ENCODE results near the gene CAPZB. TPM values are rescaled to one million over a fixed set of nuclear protein-coding genes. Genes with fewer than 3 reads are reported as not detected.

The CAPZB gene
- total and polyA plus RNA-seq, 2 experiments from 2014 or later: 229 to 494 TPM

DNA sequence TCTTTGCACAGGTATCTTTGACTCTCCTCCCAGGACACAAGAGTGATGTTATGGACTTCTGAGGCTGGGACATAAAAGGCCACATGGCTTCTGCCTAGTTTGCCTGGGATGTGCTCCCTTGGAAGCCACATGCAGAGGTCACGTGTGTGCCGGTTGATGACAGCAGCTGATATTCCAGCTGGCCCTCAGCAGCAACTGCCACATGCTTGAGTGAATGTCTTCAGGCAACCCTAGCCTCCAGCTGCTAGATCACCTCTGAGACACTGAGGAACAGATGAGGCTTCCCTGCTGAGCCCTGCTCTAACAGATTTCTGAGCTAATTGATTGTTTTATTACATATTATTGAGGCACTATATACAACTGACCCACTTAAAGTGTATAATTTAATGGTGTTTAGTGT is 185.1 kb downstream of the CAPZB start:
- no peaks in the 10 kb centered on the region for H3K4me1 ChIP-seq (ENCODE audit: insufficient read depth)
- H3K36me3 ChIP-seq (ENCODE audit: low read depth): peaks cover 19% of the 10 kb centered on the region; the same call in 1 of the 2 replicates
- H3K27ac ChIP-seq: no peak overlapping the region
- DNase-seq: no peak
- H3K9me2 ChIP-seq (ENCODE audit: insufficient read depth): no peaks in the 10 kb centered on the region
- no peaks in the 10 kb centered on the region for H3K27me3 ChIP-seq (replicated peaks; ENCODE audit: insufficient read depth)
- H3K9ac ChIP-seq: no peak overlapping the region
- 50 to 64% methylated on average over 2 of the region's 2 CpGs for WGBS, 2 experiments (ENCODE audit: low coverage in 1 of 2, low lambda C conversion rate in 2 of 2, missing lambda C conversion rate in 2 of 2)
- TF ChIP-seq EZH2 (IDR thresholded peaks at IDR 0.05; ENCODE audit: insufficient read depth, poor library complexity, severe bottlenecking): no peak
- TF ChIP-seq EZH2phosphoT487 (IDR thresholded peaks at IDR 0.05; ENCODE audit: insufficient read depth, low read depth): no peak
- H3K4me2 ChIP-seq (ENCODE audit: unreplicated experiment): no peak overlapping the region
- no peak overlapping the region for H3K4me3 ChIP-seq
- H3K9me3 ChIP-seq (ENCODE audit: low read depth): no peaks in the 10 kb centered on the region
- in situ Hi-C loops (cut with MboI): no loop called here
- H2AFZ ChIP-seq: no peak overlapping the region
- no peaks in the 10 kb centered on the region for H4K20me1 ChIP-seq (ENCODE audit: insufficient read depth)
- no peaks in the 10 kb centered on the region for H3F3A ChIP-seq (ENCODE audit: insufficient read depth)
- no peaks in the 10 kb centered on the region for H3K79me2 ChIP-seq (ENCODE audit: insufficient read depth)

DNA sequence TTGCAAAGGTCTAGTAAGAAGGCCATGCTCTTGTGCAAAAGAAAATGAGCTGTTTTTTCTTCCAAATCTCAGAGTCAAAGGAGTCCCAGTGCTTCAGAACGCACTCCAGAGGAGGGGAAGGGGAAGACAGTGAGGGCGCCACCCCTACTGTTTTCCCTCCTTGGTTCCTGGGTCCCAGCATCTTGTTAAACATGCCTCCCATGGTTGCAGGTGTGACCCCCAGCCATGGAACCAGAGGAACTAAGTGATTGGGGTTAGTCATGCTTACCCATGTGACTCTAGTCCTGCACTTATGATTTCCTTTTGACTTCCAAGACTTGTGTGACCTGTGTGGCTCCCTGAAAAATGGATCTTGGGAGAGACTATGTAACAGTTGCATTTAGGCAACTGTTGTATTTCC is 190.7 kb downstream of the CAPZB start:
- H3K4me3 ChIP-seq: no peak overlapping the region
- H3K36me3 ChIP-seq (ENCODE audit: low read depth): no peaks in the 10 kb centered on the region
- no peak for DNase-seq
- no peaks in the 10 kb centered on the region for H4K20me1 ChIP-seq (ENCODE audit: insufficient read depth)
- 85 to 96% methylated on average over 2 of the region's 2 CpGs for WGBS, 2 experiments (ENCODE audit: low coverage in 1 of 2, low lambda C conversion rate in 2 of 2, missing lambda C conversion rate in 2 of 2)
- H3K9me2 ChIP-seq (ENCODE audit: insufficient read depth): no peaks in the 10 kb centered on the region
- in situ Hi-C loops (cut with MboI): no loop called here
- no peaks in the 10 kb centered on the region for H3K4me1 ChIP-seq (ENCODE audit: insufficient read depth)
- H3K27me3 ChIP-seq (replicated peaks; ENCODE audit: insufficient read depth): no peaks in the 10 kb centered on the region
- H3K27ac ChIP-seq: no peak overlapping the region
- H3K79me2 ChIP-seq (ENCODE audit: insufficient read depth): no peaks in the 10 kb centered on the region
- no peak overlapping the region for H2AFZ ChIP-seq
- no peaks in the 10 kb centered on the region for H3F3A ChIP-seq (ENCODE audit: insufficient read depth)
- no peak overlapping the region for H3K4me2 ChIP-seq (ENCODE audit: unreplicated experiment)
- H3K9ac ChIP-seq: no peak overlapping the region
- no peaks in the 10 kb centered on the region for H3K9me3 ChIP-seq (ENCODE audit: low read depth)
- TF ChIP-seq EZH2phosphoT487 (IDR thresholded peaks at IDR 0.05; ENCODE audit: insufficient read depth, low read depth) (no peak), EZH2 (IDR thresholded peaks at IDR 0.05; ENCODE audit: insufficient read depth, poor library complexity, severe bottlenecking) (no peak)

DNA sequence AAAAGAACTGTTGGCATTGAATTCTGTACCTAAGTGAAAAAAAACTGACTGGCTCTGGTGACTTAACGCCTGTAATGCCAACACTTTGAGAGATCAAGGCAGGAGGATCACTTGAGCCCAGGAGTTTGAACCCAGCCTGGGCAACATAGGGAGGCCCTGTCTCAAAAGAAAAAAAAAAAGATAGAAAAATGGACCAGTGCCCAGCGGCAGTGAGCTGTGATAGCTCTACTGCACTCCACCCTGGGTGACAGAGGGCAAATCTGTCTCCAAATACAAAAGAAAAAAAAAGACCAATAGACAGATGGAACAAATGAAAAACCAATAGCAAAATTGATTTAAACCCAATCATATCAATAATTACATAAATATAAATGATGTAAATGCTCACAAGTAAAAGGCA is 196.1 kb downstream of the CAPZB start:
- in situ Hi-C loops (cut with MboI): no loop called here
- H3K4me2 ChIP-seq (ENCODE audit: unreplicated experiment): peak overlapping the region; percentile 91
- no peaks in the 10 kb centered on the region for H3K79me2 ChIP-seq (ENCODE audit: insufficient read depth)
- peak; percentile 10 for DNase-seq
- H3K4me3 ChIP-seq: peak overlapping the region; percentile 74
- H3K27ac ChIP-seq: no peak overlapping the region
- peak overlapping the region; percentile 29; the same call in 1 of the 2 replicates for H3K9ac ChIP-seq
- H3K9me2 ChIP-seq (ENCODE audit: insufficient read depth): no peaks in the 10 kb centered on the region
- no peaks in the 10 kb centered on the region for H4K20me1 ChIP-seq (ENCODE audit: insufficient read depth)
- peak overlapping the region; percentile 82 for H2AFZ ChIP-seq
- TF ChIP-seq EZH2 (IDR thresholded peaks at IDR 0.05; ENCODE audit: insufficient read depth, poor library complexity, severe bottlenecking) (no peak), EZH2phosphoT487 (IDR thresholded peaks at IDR 0.05; ENCODE audit: insufficient read depth, low read depth) (no peak)
- 16 to 18% methylated on average over 2 of the region's 2 CpGs for WGBS, 2 experiments (ENCODE audit: low coverage in 1 of 2, low lambda C conversion rate in 2 of 2, missing lambda C conversion rate in 2 of 2)
- H3K9me3 ChIP-seq (ENCODE audit: low read depth): no peaks in the 10 kb centered on the region
- no peaks in the 10 kb centered on the region for H3F3A ChIP-seq (ENCODE audit: insufficient read depth)
- no peaks in the 10 kb centered on the region for H3K4me1 ChIP-seq (ENCODE audit: insufficient read depth)
- no peaks in the 10 kb centered on the region for H3K27me3 ChIP-seq (replicated peaks; ENCODE audit: insufficient read depth)
- H3K36me3 ChIP-seq (ENCODE audit: low read depth): no peaks in the 10 kb centered on the region

Small RNAs within 50 kb of the gene (small RNA-seq; reads per million reads assigned to genes)
- gene RN7SL277P (ENCODE audit: low read depth, low replicate concordance): not detected
- not detected for gene RNU4-28P (ENCODE audit: low read depth, low replicate concordance)
- gene RNU6-1099P (ENCODE audit: low read depth, low replicate concordance): not detected

Other genes with a start within 250 kb of the CAPZB start
- 58.7 and 69.4 TPM in 2 replicates for gene EMC1, start 234.0 kb downstream of the CAPZB start, total RNA-seq (2014; rRNA removed; shearing (Covaris generic))
- gene EMC1, start 234.0 kb downstream of the CAPZB start, polyA plus RNA-seq (2016; fragmentation: Nextera tagmentation; extraction: Ambion mirVana): 54.5 and 56.9 TPM in 2 replicates
- gene MRTO4, start 233.7 kb downstream of the CAPZB start, total RNA-seq (2014; rRNA removed; shearing (Covaris generic)): 26.9 and 37.1 TPM in 2 replicates
- gene MRTO4, start 233.7 kb downstream of the CAPZB start, polyA plus RNA-seq (2016; fragmentation: Nextera tagmentation; extraction: Ambion mirVana): 36.6 and 38.4 TPM in 2 replicates
- 0.11 and 0.51 TPM in 2 replicates for gene AKR7A3, start 196.8 kb downstream of the CAPZB start, total RNA-seq (2014; rRNA removed; shearing (Covaris generic))
- gene AKR7A3, start 196.8 kb downstream of the CAPZB start, polyA plus RNA-seq (2016; fragmentation: Nextera tagmentation; extraction: Ambion mirVana): 0.18 and 0.24 TPM in 2 replicates
- 93.1 and 116 TPM in 2 replicates for gene AKR7A2, start 173.4 kb downstream of the CAPZB start, total RNA-seq (2014; rRNA removed; shearing (Covaris generic))
- 96.6 and 97.1 TPM in 2 replicates for gene AKR7A2, start 173.4 kb downstream of the CAPZB start, polyA plus RNA-seq (2016; fragmentation: Nextera tagmentation; extraction: Ambion mirVana)
- 16.2 and 20.5 TPM in 2 replicates for gene SLC66A1, start 173.2 kb downstream of the CAPZB start, total RNA-seq (2014; rRNA removed; shearing (Covaris generic))
- 13.1 and 13.5 TPM in 2 replicates for gene SLC66A1, start 173.2 kb downstream of the CAPZB start, polyA plus RNA-seq (2016; fragmentation: Nextera tagmentation; extraction: Ambion mirVana)
- 201 and 290 TPM in 2 replicates for gene NBL1, start 158.8 kb upstream of the CAPZB start, total RNA-seq (2014; rRNA removed; shearing (Covaris generic))
- gene NBL1, start 158.8 kb upstream of the CAPZB start, polyA plus RNA-seq (2016; fragmentation: Nextera tagmentation; extraction: Ambion mirVana): 239 and 259 TPM in 2 replicates
- not detected in 2 replicates for gene HTR6, start 179.3 kb upstream of the CAPZB start, total RNA-seq (2014; rRNA removed; shearing (Covaris generic))
- 0.09 TPM in 1 of 2 replicates, not detected in the other for gene HTR6, start 179.3 kb upstream of the CAPZB start, polyA plus RNA-seq (2016; fragmentation: Nextera tagmentation; extraction: Ambion mirVana)